ENCODE measurements around the gene PAWR. TPM values are rescaled to one million over a fixed set of nuclear protein-coding genes. Genes with fewer than 3 reads are reported as not detected.
A peak's percentile ranks its signal among the peaks of the same experiment; 100 is the strongest.

Gene PAWR
- total and polyA plus RNA-seq, 2 of the 13 experiments (the other 11 are each of a cell fraction or from before 2014, with no cell fraction given), result 29.1 to 36.1 TPM

DNA sequence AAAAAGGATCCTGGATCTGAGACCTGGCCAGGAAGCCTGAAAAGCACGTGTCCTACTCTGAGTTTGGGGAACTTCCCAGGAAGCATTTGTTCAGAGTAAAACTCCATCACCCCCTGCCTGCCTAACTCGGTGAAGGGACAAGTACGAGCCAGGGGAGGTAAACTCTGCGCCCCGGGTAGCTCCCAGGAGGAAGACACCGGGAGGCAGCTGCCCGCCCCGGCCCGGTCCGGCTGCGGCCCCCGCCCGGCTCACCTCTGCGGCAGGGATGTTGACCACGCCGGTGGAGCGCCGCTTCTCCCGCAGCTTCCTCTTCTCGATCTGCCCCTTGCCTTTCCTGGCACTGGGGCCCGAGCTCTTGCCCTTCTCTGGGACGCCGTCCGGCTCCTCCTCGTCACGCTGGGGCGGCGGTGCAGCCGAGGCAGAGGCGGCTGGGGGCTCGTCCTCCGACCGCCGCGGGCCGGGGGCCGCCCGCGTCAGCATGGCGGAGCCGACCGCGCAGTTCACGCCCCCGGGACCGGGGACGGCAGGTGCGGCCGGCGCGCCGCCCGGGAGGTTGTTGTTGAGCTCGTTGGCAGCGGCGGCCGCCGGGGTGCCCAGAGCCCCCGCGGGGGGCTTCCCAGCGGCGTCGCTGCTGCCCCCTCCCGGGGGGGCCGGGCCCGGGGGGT, 1.2 kb downstream of the PAWR start (continued):
- TF ChIP-seq ZNF687 (CRISPR knock-in tag; IDR thresholded peaks at IDR 0.05) (peak; percentile 62), ZNF383 (CRISPR knock-in tag; IDR thresholded peaks at IDR 0.05; ENCODE audit: borderline replicate concordance) (no peak), GFI1 (CRISPR knock-in tag; IDR thresholded peaks at IDR 0.05; ENCODE audit: borderline replicate concordance) (peak; percentile 27; the same call in 1 of the 2 replicates), E2F1 (CRISPR knock-in tag; IDR thresholded peaks at IDR 0.05) (no peak), YEATS4 (CRISPR knock-in tag; IDR thresholded peaks at IDR 0.05; ENCODE audit: borderline replicate concordance) (peak; percentile 47; the same call in 1 of the 2 replicates), AHR (CRISPR knock-in tag; IDR thresholded peaks at IDR 0.05) (no peak), ZNF543 (CRISPR knock-in tag; IDR thresholded peaks at IDR 0.05) (no peak), ZBTB38 (CRISPR knock-in tag; IDR thresholded peaks at IDR 0.05) (0 out of 2 replicates have a peak, but pooled peaks have one; percentile 19), MEIS2 (CRISPR knock-in tag; IDR thresholded peaks at IDR 0.05) (peak; percentile 30; the same call in 1 of the 2 replicates), MXD1 (CRISPR knock-in tag; IDR thresholded peaks at IDR 0.05) (peak; percentile 51; the same call in 1 of the 2 replicates)
- TF ChIP-seq, protein P1, sequence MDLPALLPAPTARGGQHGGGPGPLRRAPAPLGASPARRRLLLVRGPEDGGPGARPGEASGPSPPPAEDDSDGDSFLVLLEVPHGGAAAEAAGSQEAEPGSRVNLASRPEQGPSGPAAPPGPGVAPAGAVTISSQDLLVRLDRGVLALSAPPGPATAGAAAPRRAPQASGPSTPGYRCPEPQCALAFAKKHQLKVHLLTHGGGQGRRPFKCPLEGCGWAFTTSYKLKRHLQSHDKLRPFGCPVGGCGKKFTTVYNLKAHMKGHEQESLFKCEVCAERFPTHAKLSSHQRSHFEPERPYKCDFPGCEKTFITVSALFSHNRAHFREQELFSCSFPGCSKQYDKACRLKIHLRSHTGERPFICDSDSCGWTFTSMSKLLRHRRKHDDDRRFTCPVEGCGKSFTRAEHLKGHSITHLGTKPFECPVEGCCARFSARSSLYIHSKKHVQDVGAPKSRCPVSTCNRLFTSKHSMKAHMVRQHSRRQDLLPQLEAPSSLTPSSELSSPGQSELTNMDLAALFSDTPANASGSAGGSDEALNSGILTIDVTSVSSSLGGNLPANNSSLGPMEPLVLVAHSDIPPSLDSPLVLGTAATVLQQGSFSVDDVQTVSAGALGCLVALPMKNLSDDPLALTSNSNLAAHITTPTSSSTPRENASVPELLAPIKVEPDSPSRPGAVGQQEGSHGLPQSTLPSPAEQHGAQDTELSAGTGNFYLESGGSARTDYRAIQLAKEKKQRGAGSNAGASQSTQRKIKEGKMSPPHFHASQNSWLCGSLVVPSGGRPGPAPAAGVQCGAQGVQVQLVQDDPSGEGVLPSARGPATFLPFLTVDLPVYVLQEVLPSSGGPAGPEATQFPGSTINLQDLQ (CRISPR knock-in tag; IDR thresholded peaks at IDR 0.05), result no peak
- TF ChIP-seq, protein P2, sequence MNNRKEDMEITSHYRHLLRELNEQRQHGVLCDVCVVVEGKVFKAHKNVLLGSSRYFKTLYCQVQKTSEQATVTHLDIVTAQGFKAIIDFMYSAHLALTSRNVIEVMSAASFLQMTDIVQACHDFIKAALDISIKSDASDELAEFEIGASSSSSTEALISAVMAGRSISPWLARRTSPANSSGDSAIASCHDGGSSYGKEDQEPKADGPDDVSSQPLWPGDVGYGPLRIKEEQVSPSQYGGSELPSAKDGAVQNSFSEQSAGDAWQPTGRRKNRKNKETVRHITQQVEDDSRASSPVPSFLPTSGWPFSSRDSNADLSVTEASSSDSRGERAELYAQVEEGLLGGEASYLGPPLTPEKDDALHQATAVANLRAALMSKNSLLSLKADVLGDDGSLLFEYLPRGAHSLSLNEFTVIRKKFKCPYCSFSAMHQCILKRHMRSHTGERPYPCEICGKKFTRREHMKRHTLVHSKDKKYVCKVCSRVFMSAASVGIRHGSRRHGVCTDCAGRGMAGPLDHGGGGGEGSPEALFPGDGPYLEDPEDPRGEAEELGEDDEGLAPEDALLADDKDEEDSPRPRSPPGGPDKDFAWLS (CRISPR knock-in tag; IDR thresholded peaks at IDR 0.05; ENCODE audit: borderline replicate concordance), result no peak
- TF ChIP-seq, protein P3, sequence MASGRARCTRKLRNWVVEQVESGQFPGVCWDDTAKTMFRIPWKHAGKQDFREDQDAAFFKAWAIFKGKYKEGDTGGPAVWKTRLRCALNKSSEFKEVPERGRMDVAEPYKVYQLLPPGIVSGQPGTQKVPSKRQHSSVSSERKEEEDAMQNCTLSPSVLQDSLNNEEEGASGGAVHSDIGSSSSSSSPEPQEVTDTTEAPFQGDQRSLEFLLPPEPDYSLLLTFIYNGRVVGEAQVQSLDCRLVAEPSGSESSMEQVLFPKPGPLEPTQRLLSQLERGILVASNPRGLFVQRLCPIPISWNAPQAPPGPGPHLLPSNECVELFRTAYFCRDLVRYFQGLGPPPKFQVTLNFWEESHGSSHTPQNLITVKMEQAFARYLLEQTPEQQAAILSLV (CRISPR knock-in tag; IDR thresholded peaks at IDR 0.05; ENCODE audit: borderline replicate concordance), result peak; percentile 39; the same call in 1 of the 2 replicates
- TF ChIP-seq, protein P4, sequence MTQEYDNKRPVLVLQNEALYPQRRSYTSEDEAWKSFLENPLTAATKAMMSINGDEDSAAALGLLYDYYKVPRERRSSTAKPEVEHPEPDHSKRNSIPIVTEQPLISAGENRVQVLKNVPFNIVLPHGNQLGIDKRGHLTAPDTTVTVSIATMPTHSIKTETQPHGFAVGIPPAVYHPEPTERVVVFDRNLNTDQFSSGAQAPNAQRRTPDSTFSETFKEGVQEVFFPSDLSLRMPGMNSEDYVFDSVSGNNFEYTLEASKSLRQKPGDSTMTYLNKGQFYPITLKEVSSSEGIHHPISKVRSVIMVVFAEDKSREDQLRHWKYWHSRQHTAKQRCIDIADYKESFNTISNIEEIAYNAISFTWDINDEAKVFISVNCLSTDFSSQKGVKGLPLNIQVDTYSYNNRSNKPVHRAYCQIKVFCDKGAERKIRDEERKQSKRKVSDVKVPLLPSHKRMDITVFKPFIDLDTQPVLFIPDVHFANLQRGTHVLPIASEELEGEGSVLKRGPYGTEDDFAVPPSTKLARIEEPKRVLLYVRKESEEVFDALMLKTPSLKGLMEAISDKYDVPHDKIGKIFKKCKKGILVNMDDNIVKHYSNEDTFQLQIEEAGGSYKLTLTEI (CRISPR knock-in tag; conservative IDR thresholded peaks at IDR 0.05), result no peak
